PFSK-1 (cell line): Measurements from ENCODE around the gene GBP3.

ENCODE experiments used
- FOXP2 ChIP-seq: optimal IDR thresholded peaks from 2 replicates; pipeline ENCODE3; 2011; ENCODE audit warnings: borderline replicate concordance, control low read depth, inconsistent platforms; ENCODE audit not compliant: insufficient read depth; ENCODE audit errors: extremely low read length, extremely low read depth
- POLR2AphosphoS5 ChIP-seq: IDR thresholded peaks from 2 replicates; pipeline ENCODE4 v1.6.1; 2012; ENCODE audit warnings: low read depth, mild to moderate bottlenecking, control low read depth, low read length, moderate library complexity
- REST ChIP-seq, 2 experiments: IDR thresholded peaks; 2 replicates each; pipeline versions ENCODE4 v1.6.1 to v1.8.0; 2011 to 2012; ENCODE audit warnings: low read depth in 2 of 2, low read length in 2 of 2, control low read depth in 1 of 2, inconsistent platforms in 1 of 2, mild to moderate bottlenecking in 1 of 2, moderate library complexity in 1 of 2; ENCODE audit not compliant: insufficient read depth in 1 of 2
- SIN3A ChIP-seq: IDR thresholded peaks from 2 replicates; pipeline ENCODE4 v1.6.1; 2012; ENCODE audit warnings: mild to moderate bottlenecking, low read length, moderate library complexity, borderline replicate concordance; ENCODE audit not compliant: insufficient read depth
- TAF1 ChIP-seq: IDR thresholded peaks from 2 replicates; pipeline ENCODE4 v1.6.1; 2012; ENCODE audit warnings: low read length, control low read depth, borderline replicate concordance; ENCODE audit not compliant: insufficient read depth

Gene GBP3

GRCh38 chr1:88980870-88981269, 41.8 kb downstream of the GBP3 start:
- TF ChIP-seq FOXP2: no peak
- no peak for TF ChIP-seq POLR2AphosphoS5
- no peak for TF ChIP-seq TAF1
- TF ChIP-seq SIN3A: no peak
- no peak for TF ChIP-seq REST (IDR thresholded peaks at IDR 0.05; ENCODE audit: insufficient read depth in 1 of 2, low read depth in 2 of 2, low read length in 2 of 2)

GRCh38 chr1:88979749-88980116, 42.9 kb downstream of the GBP3 start:
- TF ChIP-seq SIN3A (no peak), TAF1 (no peak), REST (IDR thresholded peaks at IDR 0.05; ENCODE audit: insufficient read depth in 1 of 2, low read depth in 2 of 2, low read length in 2 of 2) (no peak), POLR2AphosphoS5 (no peak), FOXP2 (no peak)

GRCh38 chr1:88979054-88979748, 43.5 kb downstream of the GBP3 start:
- TF ChIP-seq TAF1: no peak
- no peak for TF ChIP-seq REST (IDR thresholded peaks at IDR 0.05; ENCODE audit: insufficient read depth in 1 of 2, low read depth in 2 of 2, low read length in 2 of 2)
- no peak for TF ChIP-seq SIN3A
- no peak for TF ChIP-seq FOXP2
- no peak for TF ChIP-seq POLR2AphosphoS5

- TF ChIP-seq POLR2AphosphoS5: no peak
- TF ChIP-seq REST (IDR thresholded peaks at IDR 0.05; ENCODE audit: insufficient read depth in 1 of 2, low read depth in 2 of 2, low read length in 2 of 2): no peak
- no peak for TF ChIP-seq FOXP2
- TF ChIP-seq TAF1: no peak
- TF ChIP-seq SIN3A: no peak
Observed at GRCh38 chr1:88976235-88976634, 46.4 kb downstream of the GBP3 start.
